ENCODE results near the gene TKT. TPM values are rescaled to one million over a fixed set of nuclear protein-coding genes. Genes with fewer than 3 reads are reported as not detected.

Gene TKT
- total RNA-seq, 4 donors from 2014 or later = 468 to 962 (median 800) TPM

DNA sequence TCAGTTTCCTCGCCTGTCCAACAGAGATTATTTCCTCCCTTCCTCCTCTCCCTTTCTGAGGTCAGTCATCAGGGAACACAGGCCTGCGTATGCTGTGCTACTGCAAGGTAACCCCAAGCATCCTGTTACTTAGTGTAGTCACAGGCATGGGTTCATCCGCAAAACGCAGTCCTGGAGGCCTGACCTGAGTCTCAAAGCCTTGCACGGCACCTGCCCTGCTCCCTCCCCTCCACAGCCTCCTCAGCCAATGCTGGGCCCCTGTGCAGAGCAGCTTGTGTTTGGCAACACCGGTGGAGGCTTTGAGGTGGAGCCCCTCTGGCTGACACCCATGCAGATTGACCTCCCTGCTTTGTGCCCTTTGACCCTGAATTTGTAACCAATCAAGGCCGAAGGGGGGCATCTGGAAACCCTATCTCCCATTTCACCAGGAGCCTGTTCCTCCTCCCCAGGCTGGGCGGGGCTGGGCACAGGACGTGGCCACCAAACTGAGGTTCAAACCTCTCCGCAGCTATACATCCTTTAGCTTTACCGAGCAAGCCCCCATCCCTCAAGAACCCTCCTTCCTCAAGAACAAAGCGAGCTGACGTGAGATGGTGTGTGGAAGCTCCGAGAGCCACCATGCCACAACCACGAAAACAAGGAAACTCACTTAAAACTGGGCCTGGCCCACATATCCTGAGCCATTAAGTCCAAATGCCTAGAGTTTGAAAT lies 21.5 kb downstream of the TKT start:
- no peak overlapping the region for H3K4me3 ChIP-seq (replicated peaks in 1 of 3)
- intact Hi-C loops (cut with DNase I) = no loop called here
- H3K27me3 ChIP-seq = no peaks in the 10 kb centered on the region
- peaks cover 73 to 84% of the 10 kb centered on the region in 2 donors for H3K36me3 ChIP-seq
- no peaks in the 10 kb centered on the region for H3K9me3 ChIP-seq
- H3K27ac ChIP-seq = peak overlapping the region in 1 of 3 donors; percentile 38
- peaks cover 28 to 39% of the 10 kb centered on the region in 2 donors for H3K4me1 ChIP-seq
- 87 to 93% methylated on average over 13 to 15 of the region's 15 CpGs for WGBS, 2 donors
- no peak for TF ChIP-seq POLR2A (IDR thresholded peaks at IDR 0.05)
- TF ChIP-seq, protein P1, sequence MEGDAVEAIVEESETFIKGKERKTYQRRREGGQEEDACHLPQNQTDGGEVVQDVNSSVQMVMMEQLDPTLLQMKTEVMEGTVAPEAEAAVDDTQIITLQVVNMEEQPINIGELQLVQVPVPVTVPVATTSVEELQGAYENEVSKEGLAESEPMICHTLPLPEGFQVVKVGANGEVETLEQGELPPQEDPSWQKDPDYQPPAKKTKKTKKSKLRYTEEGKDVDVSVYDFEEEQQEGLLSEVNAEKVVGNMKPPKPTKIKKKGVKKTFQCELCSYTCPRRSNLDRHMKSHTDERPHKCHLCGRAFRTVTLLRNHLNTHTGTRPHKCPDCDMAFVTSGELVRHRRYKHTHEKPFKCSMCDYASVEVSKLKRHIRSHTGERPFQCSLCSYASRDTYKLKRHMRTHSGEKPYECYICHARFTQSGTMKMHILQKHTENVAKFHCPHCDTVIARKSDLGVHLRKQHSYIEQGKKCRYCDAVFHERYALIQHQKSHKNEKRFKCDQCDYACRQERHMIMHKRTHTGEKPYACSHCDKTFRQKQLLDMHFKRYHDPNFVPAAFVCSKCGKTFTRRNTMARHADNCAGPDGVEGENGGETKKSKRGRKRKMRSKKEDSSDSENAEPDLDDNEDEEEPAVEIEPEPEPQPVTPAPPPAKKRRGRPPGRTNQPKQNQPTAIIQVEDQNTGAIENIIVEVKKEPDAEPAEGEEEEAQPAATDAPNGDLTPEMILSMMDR (IDR thresholded peaks at IDR 0.05) = no peak
- no peak for DNase-seq

- Histone ChIP-seq H3K27me3 (no peaks in the 10 kb centered on the region), H3K9me3 (no peaks in the 10 kb centered on the region), H3K36me3 (peaks cover 79 to 89% of the 10 kb centered on the region in 2 donors), H3K4me1 (peaks cover 13 to 25% of the 10 kb centered on the region in 2 donors), H3K27ac (peak overlapping the region in 2 of 3 donors; percentile 24 to 38), H3K4me3 (replicated peaks in 1 of 3) (no peak overlapping the region)
- WGBS, 2 donors = 88 to 93% methylated on average over 11 to 16 of the region's 18 CpGs
- DNase-seq = no peak
- TF ChIP-seq, protein P1 (IDR thresholded peaks at IDR 0.05) = no peak
- TF ChIP-seq POLR2A (IDR thresholded peaks at IDR 0.05) = no peak
- intact Hi-C loops (cut with DNase I) = no loop called here
These were observed 23.0 kb downstream of the TKT start for GRCh38 chr3:53232641-53233377.

GRCh38 chr3:53231532-53232511 lies 24.0 kb downstream of the TKT start:
- TF ChIP-seq POLR2A (IDR thresholded peaks at IDR 0.05) = no peak
- TF ChIP-seq, protein P1 (IDR thresholded peaks at IDR 0.05) = no peak
- Histone ChIP-seq H3K36me3 (peaks cover 89 to 90% of the 10 kb centered on the region in 2 donors), H3K27ac (no peak overlapping the region)

GRCh38 chr3:53230789-53231188 lies 25.0 kb downstream of the TKT start:
- TF ChIP-seq, protein P1 (IDR thresholded peaks at IDR 0.05) = no peak
- no peak for TF ChIP-seq POLR2A (IDR thresholded peaks at IDR 0.05)
- 96 to 97% methylated on average over 4 to 5 of the region's 5 CpGs for WGBS, 2 donors
- DNase-seq = no peak

More at GRCh38 chr3:53231532-53232511, 24.0 kb downstream of the TKT start:
- Histone ChIP-seq H3K9me3 (no peaks in the 10 kb centered on the region), H3K27me3 (no peaks in the 10 kb centered on the region), H3K4me1 (peaks cover 10 to 15% of the 10 kb centered on the region in 2 donors), H3K4me3 (replicated peaks in 1 of 3) (no peak overlapping the region)
- DNase-seq = no peak
- intact Hi-C loops (cut with DNase I) = no loop called here
- 88 to 89% methylated on average over 11 to 12 of the region's 13 CpGs for WGBS, 2 donors

More at GRCh38 chr3:53230789-53231188, 25.0 kb downstream of the TKT start:
- H3K36me3 ChIP-seq = peaks cover 97 to 99% of the 10 kb centered on the region in 2 donors
- H3K27ac ChIP-seq = peak overlapping the region in 1 of 3 donors; percentile 28
- H3K27me3 ChIP-seq = no peaks in the 10 kb centered on the region
- no peaks in the 10 kb centered on the region for H3K9me3 ChIP-seq
- H3K4me3 ChIP-seq (replicated peaks in 1 of 3) = no peak overlapping the region
- intact Hi-C loops (cut with DNase I) = no loop called here
- H3K4me1 ChIP-seq = peaks cover under 1 to 4% of the 10 kb centered on the region in 2 donors
